NB4 (cell line): ENCODE data around the gene B3GNT2.

ENCODE experiments used
- CTCF ChIP-seq: IDR thresholded peaks from one replicate; pipeline ENCODE4 v1.5.1; 2012; ENCODE audit warnings: low read depth, low read length
- MYC ChIP-seq: IDR thresholded peaks from 2 replicates; pipeline ENCODE4 v1.6.1; 2011; ENCODE audit warnings: low read depth, low read length
- POLR2A ChIP-seq: IDR thresholded peaks from 2 replicates; pipeline ENCODE4 v1.6.1; 2011; ENCODE audit warnings: mild to moderate bottlenecking; ENCODE audit not compliant: insufficient read length; ENCODE audit errors: extremely low read depth

GRCh38 chr2:62206024-62206423 is 10.1 kb downstream of the B3GNT2 start:
- no peak for TF ChIP-seq MYC
- TF ChIP-seq CTCF, result no peak
- no peak for TF ChIP-seq POLR2A
